H1 (cell line): ENCODE results near the gene PRKCZ. TPM values are rescaled to one million over a fixed set of nuclear protein-coding genes. Genes with fewer than 3 reads are reported as not detected.

Source experiments
- CTCF ChIA-PET: fragments of 300-600 bp; sonication (Branson Sonifier 250); formaldehyde crosslinking; loops from one replicate; lab custom pipeline; 2021; ENCODE audit not compliant: partially characterized antibody; lab: Charles Lee
- POLR2A ChIA-PET: fragments of 300-600 bp; sonication (Branson Sonifier 250); formaldehyde crosslinking; loops from one replicate; lab custom pipeline; 2021; ENCODE audit warnings: inconsistent platforms; ENCODE audit not compliant: partially characterized antibody; lab: Charles Lee
- DNase-seq, 2 experiments: peaks; one replicate each; pipeline versions ENCODE4 v3.0.0 to v3.0.0-alpha.2; 2010 to 2022; ENCODE audit warnings: low spot score in 2 of 2, low read depth in 1 of 2, mixed read lengths in 1 of 2
- FAIRE-seq: peaks from 2 replicates; lab custom pipeline; 2011; peaks lifted over from hg19 to GRCh38; lab: Jason Lieb, UNC
- H2AFZ ChIP-seq: 2 replicates; pipeline ENCODE4 v1.8.1; 2012; ENCODE audit warnings: low read length, inconsistent platforms
- H2AK5ac ChIP-seq: 2 replicates; pipeline ENCODE4 v1.6.1; 2013; ENCODE audit warnings: low read depth, low read length
- H2BK120ac ChIP-seq: replicated peaks from 2 replicates; pipeline ENCODE3; 2013; ENCODE audit warnings: low read depth, low read length, inconsistent platforms
- H2BK12ac ChIP-seq: 2 replicates; pipeline ENCODE4 v1.6.1; 2013; ENCODE audit warnings: low read depth, low read length
- H2BK15ac ChIP-seq: 2 replicates; pipeline ENCODE4 v1.6.1; 2013; ENCODE audit warnings: low read length
- H2BK20ac ChIP-seq: 2 replicates; pipeline ENCODE4 v1.6.1; 2013; ENCODE audit warnings: low read length
- H2BK5ac ChIP-seq: 2 replicates; pipeline ENCODE4 v1.6.1; 2013; ENCODE audit warnings: low read depth, low read length
- H3K14ac ChIP-seq: 2 replicates; pipeline ENCODE4 v1.6.1; 2013; ENCODE audit warnings: inconsistent platforms; ENCODE audit not compliant: insufficient read length
- H3K18ac ChIP-seq: 2 replicates; pipeline ENCODE4 v1.6.1; 2013; ENCODE audit warnings: low read length; ENCODE audit errors: extremely low read depth
- H3K23ac ChIP-seq: 2 replicates; pipeline ENCODE4 v1.6.1; 2013; ENCODE audit warnings: inconsistent platforms; ENCODE audit not compliant: insufficient read length
- H3K23me2 ChIP-seq: 2 replicates; pipeline ENCODE4 v1.6.1; 2013; ENCODE audit warnings: low read depth, low read length
- H3K27ac ChIP-seq: 2 replicates; pipeline ENCODE4 v1.6.1; 2011; ENCODE audit warnings: low read depth, low read length, inconsistent platforms
- H3K27me3 ChIP-seq, 4 experiments: replicated peaks in 1 of 4; 1 replicate in 1 of 4; 2 replicates in 3 of 4; pipeline versions ENCODE4 v1.6.1 to v1.8.1; 2011 to 2013; ENCODE audit warnings: low read length in 3 of 4, mild to moderate bottlenecking in 3 of 4, inconsistent platforms in 2 of 4, mixed read lengths in 2 of 4, moderate library complexity in 1 of 4; ENCODE audit not compliant: control insufficient read depth in 3 of 4, insufficient read depth in 3 of 4; ENCODE audit errors: extremely low read depth in 1 of 4
- H3K36me3 ChIP-seq, 4 experiments: 2 replicates each; pipeline versions ENCODE4 v1.6.1 to v1.8.1; 2011 to 2013; ENCODE audit warnings: mild to moderate bottlenecking in 4 of 4, low read length in 3 of 4, moderate library complexity in 2 of 4, control low read depth in 1 of 4, inconsistent platforms in 1 of 4; ENCODE audit not compliant: insufficient read depth in 4 of 4, control insufficient read depth in 2 of 4
- H3K4ac ChIP-seq: replicated peaks from 2 replicates; pipeline ENCODE3; 2013; ENCODE audit warnings: low read length, low read depth, mixed read lengths, inconsistent platforms; ENCODE audit not compliant: insufficient read length
- H3K4me1 ChIP-seq, 4 experiments: replicated peaks in 1 of 4; 1 replicate in 1 of 4; 2 replicates in 3 of 4; pipeline versions ENCODE4 v1.6.1 to v1.8.1; 2011 to 2013; ENCODE audit warnings: low read length in 3 of 4, inconsistent platforms in 2 of 4, mixed read lengths in 1 of 4; ENCODE audit not compliant: insufficient read depth in 4 of 4, control insufficient read depth in 3 of 4
- H3K4me2 ChIP-seq, 2 experiments: 2 replicates each; pipeline versions ENCODE4 v1.6.1 to v1.8.1; 2011 to 2013; ENCODE audit warnings: low read depth in 2 of 2, low read length in 2 of 2, control low read depth in 1 of 2, inconsistent platforms in 1 of 2, mild to moderate bottlenecking in 1 of 2; ENCODE audit not compliant: insufficient read depth in 1 of 2
- H3K4me3 ChIP-seq, 4 experiments: fragments of 200-600, 300-600 bp in 1 of 4; sonication (generic), shearing (Covaris generic), sonication (Bioruptor Twin) in 1 of 4; 2 replicates each; pipeline versions ENCODE4 v1.5.1 to v1.8.1; 2011 to 2016; ENCODE audit warnings: low read length in 4 of 4, low read depth in 3 of 4, control low read depth in 2 of 4, inconsistent platforms in 2 of 4, mild to moderate bottlenecking in 2 of 4, mixed read lengths in 1 of 4, moderate library complexity in 1 of 4; ENCODE audit not compliant: insufficient read depth in 2 of 4; ENCODE audit errors: extremely low read depth in 1 of 4
- H3K56ac ChIP-seq: replicated peaks from 2 replicates; pipeline ENCODE3; 2013; ENCODE audit warnings: low read depth, mild to moderate bottlenecking, mixed read lengths, low read length, inconsistent platforms; ENCODE audit not compliant: insufficient read length
- H3K79me1 ChIP-seq: 2 replicates; pipeline ENCODE4 v1.6.1; 2013; ENCODE audit warnings: low read depth, low read length, control low read depth
- H3K79me2 ChIP-seq, 2 experiments: 2 replicates each; pipeline versions ENCODE4 v1.6.1 to v1.8.1; 2012 to 2013; ENCODE audit warnings: low read length in 2 of 2, mild to moderate bottlenecking in 2 of 2, inconsistent platforms in 1 of 2; ENCODE audit not compliant: insufficient read depth in 2 of 2, control insufficient read depth in 1 of 2
- H3K9ac ChIP-seq, 4 experiments: replicated peaks in 1 of 4; 1 replicate in 1 of 4; 2 replicates in 3 of 4; pipeline versions ENCODE4 v1.6.1 to v1.8.1; 2011 to 2013; ENCODE audit warnings: low read depth in 3 of 4, low read length in 3 of 4, control low read depth in 2 of 4, mild to moderate bottlenecking in 2 of 4, moderate library complexity in 2 of 4, inconsistent platforms in 1 of 4; ENCODE audit errors: extremely low read depth in 1 of 4
- H3K9me3 ChIP-seq, 2 experiments: 2 replicates each; pipeline versions ENCODE4 v1.6.1 to v1.8.1; 2012 to 2013; ENCODE audit warnings: mild to moderate bottlenecking in 2 of 2, moderate library complexity in 2 of 2, control low read depth in 1 of 2, inconsistent platforms in 1 of 2, low read depth in 1 of 2, low read length in 1 of 2, mixed read lengths in 1 of 2; ENCODE audit not compliant: insufficient read depth in 2 of 2
- H4K20me1 ChIP-seq, 2 experiments: replicated peaks in 1 of 2; 2 replicates each; pipeline versions ENCODE3 to v1.8.1; 2011 to 2013; ENCODE audit warnings: inconsistent platforms in 2 of 2, low read length in 2 of 2, mild to moderate bottlenecking in 1 of 2; ENCODE audit not compliant: insufficient read depth in 2 of 2, control insufficient read depth in 1 of 2
- H4K5ac ChIP-seq: 2 replicates; pipeline ENCODE4 v1.6.1; 2013; ENCODE audit warnings: low read length, low read depth, mixed read lengths, inconsistent platforms; ENCODE audit not compliant: insufficient read length
- H4K8ac ChIP-seq: 2 replicates; pipeline ENCODE4 v1.8.0; 2013; ENCODE audit warnings: mild to moderate bottlenecking, moderate library complexity, low read length, inconsistent platforms; ENCODE audit not compliant: insufficient read depth; ENCODE audit errors: extremely low read depth
- H4K91ac ChIP-seq: replicated peaks from 2 replicates; pipeline ENCODE3; 2013; ENCODE audit warnings: low read length, mixed read lengths, inconsistent platforms; ENCODE audit not compliant: insufficient read length
- HDAC6 ChIP-seq: IDR thresholded peaks from one replicate; pipeline ENCODE4 v1.7.1; 2012; ENCODE audit warnings: low read depth, mild to moderate bottlenecking, inconsistent platforms, low read length, moderate library complexity
- NRF1 ChIP-seq: IDR thresholded peaks from 2 replicates; pipeline ENCODE4 v1.6.1; 2011; ENCODE audit warnings: mild to moderate bottlenecking, low read depth, low read length, improper control_type of control experiment
- POLR2AphosphoS5 ChIP-seq: IDR thresholded peaks from 2 replicates; pipeline ENCODE4 v1.6.1; 2011; ENCODE audit warnings: low read depth, low read length
- SRF ChIP-seq: IDR thresholded peaks from 2 replicates; pipeline ENCODE4 v1.6.1; 2011; ENCODE audit warnings: mild to moderate bottlenecking, low read depth, low read length, moderate library complexity
- SUZ12 ChIP-seq: fragments of 200-600 bp; sonication (generic); IDR thresholded peaks from 2 replicates; pipeline ENCODE4 v1.6.1; 2012; ENCODE audit warnings: mild to moderate bottlenecking, inconsistent platforms, low read length, moderate library complexity, mixed read lengths
- whole genome bisulfite sequencing, 2 experiments: shearing (Covaris generic) in 1 of 2; methylation state at CpG; one replicate each; pipeline versions ENCODE4 v1.1.6 to v1.1.7; 2013 to 2015; ENCODE audit warnings: low lambda C conversion rate in 2 of 2, mixed read lengths in 2 of 2, inconsistent platforms in 1 of 2, low coverage in 1 of 2, missing lambda C conversion rate in 1 of 2; ENCODE audit not compliant: insufficient replicate concordance in 2 of 2, insufficient coverage in 1 of 2, insufficient read length in 1 of 2; ENCODE audit errors: extremely low coverage in 1 of 2, missing lambda C conversion rate in 1 of 2; 5-methylcytosine and 5-hydroxymethylcytosine counted together
- polyA plus RNA-seq, 7 experiments: library from polyadenylated mRNA; depleted of rRNA in 3 of 7; stranded (reverse) in 5 of 7; unstranded in 2 of 7; fragments of >200 nt in 5 of 7; fragments of 200-250 nt in 2 of 7; gene quantifications; 1 replicate in 5 of 7; 2 replicates in 1 of 7; 4 replicates in 1 of 7; pipeline versions ENCODE4 v1.2.1 to v1.2.3, GENCODE V29; 2011 to 2013; ENCODE audit warnings: missing spikeins in 2 of 7, mixed read lengths in 2 of 7
- total RNA-seq: library from RNA; stranded (reverse); fragmentation: NEBNext Ultra II Directional; extraction: Animal tissue kit (Norgen Biotek cat#: 25700); gene quantifications from 2 replicates; pipeline ENCODE4 v1.2.1, GENCODE V29; 2021

PRKCZ gene
- total and polyA plus RNA-seq, 2 of the 8 experiments (the other 6 are each of a cell fraction or from before 2014, with no cell fraction given), result 37.4 to 45.1 TPM

- Histone ChIP-seq H3K56ac (no peak overlapping the region), H3K4ac (no peak overlapping the region), H3K27me3 (no peaks in the 10 kb centered on the region), H4K91ac (no peak overlapping the region), H2AK5ac (no peak overlapping the region), H2AFZ (no peak overlapping the region), H3K23me2 (no peaks in the 10 kb centered on the region), H3K18ac (no peak overlapping the region), H4K5ac (no peak overlapping the region), H4K20me1 (peaks cover 0 to 2% of the 10 kb centered on the region in 2 experiments), H3K27ac (no peak overlapping the region), H3K9ac (no peak overlapping the region), H3K14ac (no peak overlapping the region), H3K9me3 (peaks cover 0 to 2% of the 10 kb centered on the region in 2 experiments; a peak in 1 of 4 replicates), H3K4me1 (peaks cover 0 to 6% (median 4%) of the 10 kb centered on the region in 4 experiments; a peak in 3 of 7 replicates), H2BK15ac (no peak overlapping the region), H4K8ac (no peak overlapping the region), H3K4me3 (no peak overlapping the region), H2BK12ac (no peak overlapping the region), H2BK20ac (no peak overlapping the region), H3K79me1 (peaks cover 11% of the 10 kb centered on the region), H3K23ac (no peak overlapping the region), H3K79me2 (peaks cover 0 to 12% of the 10 kb centered on the region in 2 experiments; a peak in 1 of 4 replicates), H3K4me2 (no peak overlapping the region), H3K36me3 (no peaks in the 10 kb centered on the region), H2BK120ac (no peak overlapping the region), H2BK5ac (no peak overlapping the region; the same call in 1 of the 2 replicates)
- DNase-seq (no peak), FAIRE-seq (no peak)
- 94% methylated on average over 20 of the region's 20 CpGs; no CpG with 5 or more reads in 1 of the 2 experiments for whole genome bisulfite sequencing, 2 experiments
- ChIA-PET CTCF (interaction anchor here (1.2 to 1.7 kb wide), 5 partner anchors 8 to 35 kb away, joined by 3 to 6 read pairs (median 4); partner anchors contain the start of gene PRKCZ), POLR2A (no interaction called here)
- TF ChIP-seq SRF (no peak), HDAC6 (no peak), NRF1 (no peak), POLR2AphosphoS5 (no peak), SUZ12 (no peak)
These were observed 34.1 kb downstream of the PRKCZ start for GRCh38 chr1:2084306-2084705.
